ENCODE results near the gene CEBPZ.
"Not testable (repeated sequence)": the region's sequence is repeated elsewhere in the genome, so short reads cannot be mapped to it uniquely, and the experiment has no call there.

The CEBPZ gene, protein sequence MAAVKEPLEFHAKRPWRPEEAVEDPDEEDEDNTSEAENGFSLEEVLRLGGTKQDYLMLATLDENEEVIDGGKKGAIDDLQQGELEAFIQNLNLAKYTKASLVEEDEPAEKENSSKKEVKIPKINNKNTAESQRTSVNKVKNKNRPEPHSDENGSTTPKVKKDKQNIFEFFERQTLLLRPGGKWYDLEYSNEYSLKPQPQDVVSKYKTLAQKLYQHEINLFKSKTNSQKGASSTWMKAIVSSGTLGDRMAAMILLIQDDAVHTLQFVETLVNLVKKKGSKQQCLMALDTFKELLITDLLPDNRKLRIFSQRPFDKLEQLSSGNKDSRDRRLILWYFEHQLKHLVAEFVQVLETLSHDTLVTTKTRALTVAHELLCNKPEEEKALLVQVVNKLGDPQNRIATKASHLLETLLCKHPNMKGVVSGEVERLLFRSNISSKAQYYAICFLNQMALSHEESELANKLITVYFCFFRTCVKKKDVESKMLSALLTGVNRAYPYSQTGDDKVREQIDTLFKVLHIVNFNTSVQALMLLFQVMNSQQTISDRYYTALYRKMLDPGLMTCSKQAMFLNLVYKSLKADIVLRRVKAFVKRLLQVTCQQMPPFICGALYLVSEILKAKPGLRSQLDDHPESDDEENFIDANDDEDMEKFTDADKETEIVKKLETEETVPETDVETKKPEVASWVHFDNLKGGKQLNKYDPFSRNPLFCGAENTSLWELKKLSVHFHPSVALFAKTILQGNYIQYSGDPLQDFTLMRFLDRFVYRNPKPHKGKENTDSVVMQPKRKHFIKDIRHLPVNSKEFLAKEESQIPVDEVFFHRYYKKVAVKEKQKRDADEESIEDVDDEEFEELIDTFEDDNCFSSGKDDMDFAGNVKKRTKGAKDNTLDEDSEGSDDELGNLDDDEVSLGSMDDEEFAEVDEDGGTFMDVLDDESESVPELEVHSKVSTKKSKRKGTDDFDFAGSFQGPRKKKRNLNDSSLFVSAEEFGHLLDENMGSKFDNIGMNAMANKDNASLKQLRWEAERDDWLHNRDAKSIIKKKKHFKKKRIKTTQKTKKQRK

DNA sequence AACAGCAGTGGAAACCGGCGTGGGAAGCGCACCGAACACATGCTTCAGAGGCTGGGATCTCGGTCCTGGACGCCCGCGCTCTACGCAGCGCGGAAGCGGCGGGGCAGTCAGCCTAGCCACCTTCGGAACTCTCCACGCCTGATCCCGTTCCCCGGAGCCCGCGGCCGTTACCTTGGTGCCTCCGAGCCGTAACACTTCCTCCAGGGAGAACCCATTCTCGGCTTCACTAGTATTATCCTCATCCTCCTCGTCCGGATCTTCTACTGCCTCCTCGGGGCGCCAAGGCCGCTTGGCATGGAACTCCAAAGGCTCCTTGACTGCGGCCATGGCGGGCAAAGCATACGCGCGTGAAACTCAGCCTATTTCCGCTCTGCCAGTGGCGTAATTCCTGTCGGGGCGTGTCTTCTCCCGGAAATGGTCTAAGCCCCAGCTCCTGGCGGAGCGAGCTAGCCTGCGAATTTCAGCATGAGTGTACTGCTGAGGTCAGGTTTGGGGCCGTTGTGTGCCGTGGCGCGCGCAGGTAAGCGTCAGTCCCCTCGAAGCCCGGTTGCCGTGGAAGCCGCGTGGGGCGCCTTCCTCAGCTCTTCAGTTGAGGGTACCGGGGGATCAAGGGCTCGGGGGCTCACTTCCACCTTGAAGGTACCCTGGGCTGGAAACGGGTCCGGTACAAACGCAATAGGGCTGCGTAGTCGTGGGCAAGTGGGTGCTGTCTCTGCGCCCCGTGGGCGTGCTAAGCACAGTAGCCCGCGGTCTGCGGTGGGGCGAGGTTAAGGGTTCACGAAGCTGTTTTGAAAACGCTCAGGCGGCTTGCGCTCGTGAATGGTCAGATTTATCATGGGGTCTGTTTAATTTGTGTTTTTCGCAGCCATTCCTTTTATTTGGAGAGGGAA lies at the start of gene CEBPZ, which contains the start of gene NDUFAF7:
TSS of gene CEBPZ (minus strand) at position 356 of the 890 bp plus-strand sequence. CDS start at position 327, 29 bp downstream.
TSS of gene NDUFAF7 (plus strand) at position 418 of the 890 bp plus-strand sequence. CDS start at position 466, 48 bp downstream.
- DNase-seq (ENCODE audit: low read depth in 3 of 3): peak; percentile 76 to 91 (median 87)

DNA sequence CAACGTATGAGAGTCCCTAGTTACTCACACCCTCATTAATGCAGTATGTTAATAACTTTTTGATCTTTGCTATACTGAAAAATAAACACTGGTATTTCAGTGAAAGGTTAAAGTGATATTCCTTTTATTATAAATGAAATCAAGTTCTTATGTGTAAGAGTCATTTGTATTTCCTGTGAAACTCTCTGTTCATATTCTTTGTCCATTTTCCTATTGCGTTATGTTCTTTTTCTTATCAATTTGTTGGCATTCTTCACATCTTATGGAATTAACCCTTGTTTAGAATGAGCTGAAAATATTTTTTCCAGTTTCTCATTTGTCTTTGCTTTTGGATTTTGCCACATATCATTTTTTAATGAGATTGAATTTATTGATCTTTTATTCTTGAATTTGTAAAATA lies 44.9 kb upstream of the CEBPZ start:
- no peak for DNase-seq (ENCODE audit: low read depth in 3 of 3)

DNA sequence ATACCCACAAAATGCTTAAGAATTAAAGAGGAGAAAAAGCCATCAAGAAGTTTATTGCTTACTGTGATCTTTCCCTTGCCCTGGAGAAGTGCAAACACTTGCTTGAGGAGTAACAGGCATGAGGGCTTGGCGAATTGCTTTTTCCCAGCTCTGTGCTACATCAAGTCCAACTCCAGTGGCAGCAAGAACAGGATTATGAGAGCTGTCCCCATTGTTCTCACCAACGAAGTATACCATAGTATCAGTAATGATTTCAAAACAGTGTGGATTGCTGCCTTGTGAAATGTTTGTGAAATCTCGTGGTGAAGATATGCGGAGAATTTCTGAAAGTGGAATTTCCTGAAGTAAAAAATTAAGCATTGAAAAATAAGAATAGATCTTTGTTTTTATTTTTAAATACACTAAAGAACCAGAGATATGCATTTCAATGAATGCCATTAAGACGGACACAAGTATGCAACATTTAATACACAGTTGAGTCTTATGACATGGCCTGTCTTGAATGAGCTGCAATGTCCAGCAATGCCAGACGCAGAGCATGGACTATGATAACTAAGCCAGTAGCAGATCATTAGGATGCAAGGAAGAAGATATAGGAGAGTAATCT lies 43.1 kb upstream of the CEBPZ start:
- no peak for DNase-seq (ENCODE audit: low read depth in 3 of 3)

DNA sequence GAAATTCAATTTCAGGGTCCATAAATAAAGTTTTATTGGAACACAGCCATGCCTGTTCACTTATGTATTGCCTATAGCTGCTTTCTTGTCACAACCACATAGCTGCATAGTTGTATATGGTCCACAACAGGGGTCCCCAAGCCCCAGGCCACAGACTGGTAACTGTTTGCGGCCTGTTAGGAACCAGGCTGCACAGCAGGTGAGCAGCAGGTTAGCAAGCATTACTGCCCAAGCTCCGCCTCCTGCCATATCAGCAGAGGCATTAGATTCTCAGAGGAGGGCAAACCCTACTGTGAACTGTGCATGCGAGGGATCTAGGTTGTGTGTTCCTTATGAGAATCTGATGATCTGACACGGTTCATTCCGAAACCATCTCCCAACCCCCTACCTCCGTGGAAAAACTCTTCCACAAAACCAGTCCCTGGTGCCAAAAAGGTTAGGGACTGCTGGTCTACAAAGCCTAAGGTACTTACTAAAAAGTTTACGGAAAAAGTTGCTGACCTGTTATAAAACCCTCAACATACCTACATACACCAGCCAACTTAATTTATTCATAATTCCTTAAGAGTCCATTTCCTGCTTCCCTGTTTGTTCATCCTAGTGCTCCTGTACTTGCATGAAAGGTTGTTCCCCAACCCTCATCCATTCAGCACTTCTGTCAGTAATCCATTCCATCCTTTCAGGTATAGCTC lies 40.1 kb upstream of the CEBPZ start:
- no peak for DNase-seq (ENCODE audit: low read depth in 3 of 3)

DNA sequence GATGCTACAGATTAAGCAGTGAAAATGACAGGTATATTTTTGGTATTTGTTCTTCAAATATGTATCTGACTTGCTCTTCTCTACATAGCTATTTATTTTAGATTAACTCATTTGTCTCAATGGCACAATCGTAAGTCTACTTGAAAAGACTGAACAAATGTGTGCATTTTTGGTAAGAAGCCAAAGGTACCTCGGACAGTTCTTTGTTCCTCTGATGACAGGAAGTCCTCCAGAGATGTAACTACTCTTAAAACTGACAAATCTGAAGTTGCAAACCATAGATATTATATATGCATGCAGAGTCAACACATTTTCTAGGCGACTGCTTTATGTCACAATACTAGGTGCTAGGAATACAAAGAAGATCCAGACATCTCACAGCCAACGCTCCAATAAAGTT lies 36.7 kb upstream of the CEBPZ start:
- no peak for DNase-seq (ENCODE audit: low read depth in 3 of 3)

DNA sequence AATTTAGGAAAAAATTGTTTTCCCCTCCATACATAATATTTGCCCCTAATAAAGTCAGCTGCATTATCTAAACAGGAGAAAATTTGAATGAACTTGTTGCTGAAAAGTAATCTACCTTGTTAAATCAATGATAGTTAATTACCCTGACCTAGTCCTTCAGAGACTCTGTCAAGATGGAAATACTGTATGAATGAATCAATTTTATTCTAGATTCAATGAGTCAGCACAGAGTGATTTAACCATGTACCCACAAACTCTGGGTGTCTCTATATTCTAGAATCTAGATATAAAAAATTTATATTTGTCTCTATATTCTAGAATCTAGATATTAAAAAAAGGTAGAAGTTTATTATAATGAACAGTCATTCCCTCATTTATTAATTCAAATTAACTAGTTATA lies 36.3 kb upstream of the CEBPZ start:
- DNase-seq (ENCODE audit: low read depth in 3 of 3): no peak

DNA sequence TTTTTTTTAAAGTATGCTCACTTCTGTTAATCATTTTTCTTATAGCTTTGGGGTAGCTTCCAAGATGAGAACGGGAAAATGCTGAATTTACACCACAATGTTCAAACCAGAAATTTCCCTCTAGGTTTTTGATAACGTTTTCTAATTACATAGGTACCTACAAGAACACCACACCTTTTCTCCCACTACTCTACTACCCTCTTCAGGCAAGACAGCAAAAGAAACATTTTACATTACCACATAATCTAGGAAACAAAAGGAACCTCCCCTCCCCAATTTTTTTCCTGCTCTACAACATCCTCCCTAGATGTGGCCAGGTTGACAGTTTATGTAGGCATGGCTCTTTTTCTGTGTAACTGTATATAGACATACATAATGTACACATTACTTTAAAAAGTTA lies 32.4 kb upstream of the CEBPZ start:
- no peak for DNase-seq (ENCODE audit: low read depth in 3 of 3)

DNA sequence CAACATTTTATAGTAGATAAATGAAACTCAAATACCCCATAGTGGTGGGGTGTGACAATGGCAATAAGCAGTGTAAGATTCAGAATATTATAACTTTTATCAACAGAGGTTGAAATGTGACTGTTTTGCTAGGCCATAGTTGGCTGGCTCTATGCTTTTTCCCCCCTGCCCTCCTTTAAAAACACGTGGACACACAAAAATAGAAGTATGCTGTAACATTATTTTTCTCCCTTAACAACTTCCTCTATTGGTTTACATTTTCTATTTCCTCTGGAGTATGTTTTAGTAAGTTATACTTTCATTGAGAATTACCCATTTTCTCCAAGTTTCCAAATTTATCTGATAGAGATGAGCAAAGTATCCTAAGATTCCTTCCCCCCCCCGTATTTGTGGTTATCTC lies 31.1 kb upstream of the CEBPZ start:
- no peak for DNase-seq (ENCODE audit: low read depth in 3 of 3)

DNA sequence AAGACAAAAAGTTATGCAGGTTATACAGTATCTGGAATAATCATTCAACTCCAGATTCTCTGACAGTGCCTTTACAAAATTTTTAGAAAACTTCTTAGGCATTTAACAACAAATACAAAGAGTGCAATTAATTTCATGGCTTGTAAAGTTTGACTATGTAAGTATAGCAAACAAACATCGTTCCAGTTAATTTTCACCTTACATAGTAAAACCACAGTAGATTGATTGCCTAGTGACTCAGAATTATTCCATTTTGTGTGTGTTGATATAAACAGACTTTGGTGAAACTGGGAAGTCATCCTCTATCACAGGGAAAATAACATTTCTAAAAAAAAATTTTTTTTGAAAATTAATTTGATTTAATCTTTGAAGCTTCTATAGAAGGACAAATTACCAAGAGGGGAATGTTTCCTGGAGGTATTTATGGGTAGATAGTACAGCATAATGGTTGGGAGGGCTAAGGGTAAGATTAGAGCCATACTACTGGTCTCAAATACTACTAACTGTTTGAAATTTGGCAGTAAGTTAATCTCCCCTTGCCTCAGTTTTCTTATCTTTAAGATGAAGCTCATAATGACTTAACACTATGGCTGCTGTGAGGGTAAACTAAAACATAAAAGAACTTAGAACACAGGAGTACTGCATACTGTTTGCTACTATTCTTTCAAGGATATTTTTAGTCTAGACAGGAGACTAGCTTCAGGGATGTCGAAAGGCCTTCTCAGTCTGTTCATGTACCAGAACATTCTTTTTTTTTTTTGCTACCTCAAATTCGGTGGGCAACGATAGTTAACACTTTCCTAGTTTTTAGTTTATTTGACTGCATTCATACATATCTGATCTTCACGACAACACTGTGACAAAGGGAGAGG lies 19.7 kb upstream of the CEBPZ start:
- no peak for DNase-seq (ENCODE audit: low read depth in 3 of 3)

DNA sequence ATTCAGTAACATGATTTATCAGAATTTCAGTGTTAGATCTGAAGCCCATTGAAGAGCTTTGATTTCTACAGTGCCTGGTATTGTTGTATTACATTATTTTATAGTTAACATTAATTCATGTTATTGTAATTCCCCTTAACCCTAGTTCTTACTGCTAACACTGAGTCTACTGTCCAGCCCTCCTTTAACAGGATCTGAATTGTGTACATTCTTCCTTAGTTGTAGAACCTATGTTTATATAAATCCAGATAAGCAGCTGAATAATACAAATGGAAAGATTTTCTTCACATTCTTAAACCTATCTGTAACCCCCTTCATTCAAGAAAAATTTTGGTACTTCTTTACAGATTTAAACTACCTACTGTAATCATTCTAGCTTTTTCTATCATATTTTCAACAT lies 14.8 kb upstream of the CEBPZ start:
- no peak for DNase-seq (ENCODE audit: low read depth in 3 of 3)

DNA sequence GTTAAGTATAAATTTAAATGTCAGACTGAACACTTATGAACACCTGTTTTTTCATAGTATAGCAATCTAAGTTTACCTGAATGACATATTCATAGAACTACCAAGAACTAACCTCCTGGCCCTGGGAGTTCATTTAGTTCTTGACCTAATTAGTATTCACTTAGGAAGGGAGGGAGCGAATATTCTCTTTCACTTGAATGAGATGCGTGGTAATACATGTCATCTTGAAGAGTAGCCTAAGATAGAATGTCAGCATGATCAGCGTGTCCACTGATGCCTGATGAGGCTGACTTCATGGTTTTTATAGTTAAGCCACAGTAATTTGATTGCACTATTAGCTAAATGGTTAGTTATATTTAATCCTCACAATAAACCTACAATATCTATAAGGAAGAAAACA lies 13.4 kb upstream of the CEBPZ start:
- DNase-seq (ENCODE audit: low read depth in 3 of 3): no peak

DNA sequence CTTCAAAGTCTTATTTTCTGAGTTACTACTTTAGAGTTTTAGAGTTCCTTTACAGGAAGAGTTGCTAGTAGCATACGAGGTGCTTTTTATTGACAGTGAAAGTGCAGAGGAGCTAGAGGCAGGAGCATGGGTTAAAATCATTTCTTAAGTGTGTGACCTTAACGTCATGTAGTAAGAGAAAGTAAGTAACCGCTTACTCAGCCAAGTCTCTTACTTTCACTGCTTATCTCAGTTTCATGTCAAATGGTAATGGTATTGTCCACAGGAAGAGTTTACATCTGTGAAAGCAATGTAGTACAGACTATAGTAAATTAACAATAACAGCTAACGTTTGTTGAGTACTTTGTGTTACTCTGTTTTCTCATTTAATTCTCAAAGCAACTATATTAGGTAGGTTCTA lies 12.6 kb upstream of the CEBPZ start:
- DNase-seq (ENCODE audit: low read depth in 3 of 3): no peak

DNA sequence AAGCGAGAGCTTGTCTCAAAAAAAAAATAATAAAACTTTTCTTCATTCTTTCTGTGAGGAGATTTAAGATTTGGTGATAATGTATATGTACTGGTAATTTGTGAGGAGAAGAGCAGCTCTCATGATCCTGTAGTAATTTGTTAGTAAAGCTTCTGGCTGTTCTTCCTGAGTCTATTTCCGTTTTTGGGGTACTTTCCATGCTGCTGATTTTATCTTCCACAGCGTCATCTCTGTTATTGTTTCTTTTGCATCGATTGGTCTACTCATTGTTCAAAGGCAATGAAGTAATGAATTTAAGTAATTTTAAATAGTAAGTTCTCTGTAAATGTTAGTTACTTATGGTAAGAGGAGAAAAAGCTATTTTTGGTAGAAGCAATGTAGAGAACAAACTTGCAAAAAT lies 12.0 kb upstream of the CEBPZ start:
- no peak for DNase-seq (ENCODE audit: low read depth in 3 of 3)

DNA sequence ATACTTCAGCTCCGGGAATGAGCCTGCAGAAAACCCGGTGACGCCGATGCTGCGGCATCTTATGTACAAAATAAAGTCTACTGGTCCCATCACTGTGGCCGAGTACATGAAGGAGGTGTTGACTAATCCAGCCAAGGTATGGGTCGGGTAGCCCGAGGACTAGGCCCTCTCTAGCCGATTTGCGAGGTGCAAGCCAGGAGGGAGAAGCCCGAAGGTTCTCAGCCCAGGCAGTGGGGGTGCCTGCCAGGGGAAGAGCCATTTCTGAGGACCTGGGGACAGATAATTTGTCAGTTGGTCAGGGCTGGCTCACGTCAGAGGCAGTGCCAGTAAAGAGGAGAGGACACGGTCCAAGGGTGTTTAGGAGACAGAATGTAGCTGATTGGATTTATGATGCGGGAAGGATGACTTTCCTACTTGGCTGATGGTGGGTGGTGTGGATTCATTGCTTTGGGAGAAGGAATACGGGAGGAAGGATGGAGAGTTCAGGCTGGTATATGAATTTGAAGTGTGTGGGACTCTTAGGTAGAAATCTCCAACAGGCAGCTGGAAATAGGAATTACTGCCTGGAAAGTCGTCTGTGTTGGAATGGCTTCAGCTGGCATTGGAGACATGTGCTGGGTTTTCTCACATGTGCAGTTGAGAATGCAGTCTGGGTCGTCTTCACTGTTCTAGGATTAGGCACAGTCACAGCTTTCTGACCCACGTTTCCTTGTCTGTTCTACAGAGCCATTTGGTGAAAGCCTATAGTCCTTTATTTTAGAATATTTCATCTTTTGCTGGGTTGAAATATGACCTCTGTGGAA lies 936 bp upstream of the CEBPZ start:
- no peak for DNase-seq (ENCODE audit: low read depth in 3 of 3)

DNA sequence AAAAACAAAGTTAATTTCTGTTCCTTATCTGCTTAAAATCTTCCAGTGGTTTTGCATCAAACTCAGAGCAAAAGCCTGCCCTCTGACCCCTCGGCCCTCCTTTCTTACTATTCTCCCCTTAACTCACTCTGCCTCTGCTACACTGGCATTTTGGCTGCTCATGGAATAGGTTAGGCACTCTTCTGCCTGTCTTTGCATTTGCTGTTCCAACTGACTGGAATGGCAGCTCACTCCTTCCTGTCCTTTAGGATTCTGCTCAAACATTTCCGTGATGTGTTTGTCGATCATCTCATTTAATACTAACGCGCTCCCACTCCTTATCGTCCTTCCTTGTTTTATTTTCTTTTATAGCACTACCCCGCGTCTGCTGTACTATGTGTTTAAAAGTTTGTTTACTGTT lies 815 bp downstream of the CEBPZ start:
- no peak for DNase-seq (ENCODE audit: low read depth in 3 of 3)

DNA sequence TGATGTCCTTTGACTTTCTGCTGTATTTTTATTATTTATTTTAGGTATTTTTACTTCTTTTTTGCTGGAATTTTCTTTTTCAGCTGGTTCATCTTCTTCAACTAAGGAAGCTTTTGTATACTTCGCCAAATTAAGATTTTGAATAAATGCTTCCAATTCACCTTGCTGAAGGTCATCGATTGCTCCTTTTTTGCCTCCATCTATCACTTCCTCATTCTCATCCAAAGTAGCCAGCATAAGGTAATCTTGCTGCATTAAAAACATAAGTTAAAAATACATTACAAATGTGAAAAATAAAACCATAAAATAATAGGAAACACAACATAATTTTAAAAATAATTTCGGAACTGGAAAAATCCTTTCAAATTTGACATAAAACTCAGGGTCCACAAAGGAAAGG lies 2.6 kb downstream of the CEBPZ start:
- no peak for DNase-seq (ENCODE audit: low read depth in 3 of 3)

DNA sequence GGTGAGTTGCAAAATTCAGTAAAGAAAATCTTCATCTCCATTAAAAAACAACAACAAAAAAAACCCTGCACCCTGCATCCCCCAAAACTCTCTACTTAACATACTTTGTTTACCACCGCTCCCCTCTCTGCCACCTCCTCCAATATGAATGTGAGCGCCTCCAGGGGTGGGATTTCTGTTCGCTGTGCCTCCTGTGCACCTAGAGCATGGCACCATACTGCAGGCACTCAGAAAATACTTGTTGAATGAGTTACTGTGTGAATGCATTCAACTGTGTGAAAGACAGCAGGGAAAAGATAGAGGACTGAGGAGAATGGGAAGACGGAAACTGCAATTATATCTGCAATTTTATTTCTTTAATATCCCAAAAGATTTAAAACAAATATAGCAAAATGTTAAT lies 4.5 kb downstream of the CEBPZ start:
- DNase-seq (ENCODE audit: low read depth in 3 of 3): no peak

DNA sequence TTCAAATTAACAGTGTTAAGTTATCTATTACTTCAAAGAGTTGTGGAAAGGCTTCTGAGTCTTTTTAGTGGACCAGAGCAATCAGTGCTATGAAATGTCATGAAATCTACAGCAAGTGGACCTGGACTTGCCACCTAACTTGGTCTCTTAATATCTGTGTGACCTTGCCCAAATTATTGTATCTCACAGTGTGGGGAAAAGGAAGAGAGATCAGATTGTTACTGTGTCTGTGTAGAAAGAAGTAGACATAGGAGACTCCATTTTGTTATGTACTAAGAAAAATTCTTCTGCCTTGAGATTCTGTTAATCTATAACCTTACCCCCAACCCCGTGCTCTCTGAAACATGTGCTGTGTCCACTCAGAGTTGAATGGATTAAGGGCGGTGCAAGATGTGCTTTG lies 6.3 kb downstream of the CEBPZ start:
- not testable (repeated sequence) for DNase-seq (ENCODE audit: low read depth in 3 of 3)

DNA sequence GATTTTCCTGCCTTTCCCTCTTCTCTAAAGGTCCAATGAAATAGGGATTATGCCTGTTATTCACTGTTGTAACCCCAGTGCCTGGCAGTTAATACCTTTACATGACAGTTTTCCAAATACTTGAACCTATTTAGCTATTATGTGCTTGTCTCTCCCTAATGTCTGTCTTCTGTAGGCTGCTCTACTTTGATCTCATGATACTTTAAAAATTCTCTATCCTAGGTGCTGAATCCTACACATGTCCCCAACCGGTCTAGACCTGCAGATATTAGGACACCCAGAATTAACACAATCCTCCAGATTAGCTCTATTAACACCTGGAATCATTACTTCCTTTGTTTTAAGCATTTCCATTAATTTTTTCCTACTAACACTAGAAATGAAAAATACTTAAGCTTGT lies 7.3 kb downstream of the CEBPZ start:
- no peak for DNase-seq (ENCODE audit: low read depth in 3 of 3)

Measured in stimulated activated CD4-positive, alpha-beta T cell treated with anti-CD3 and anti-CD28 coated beads, TNF-alpha, amount 100 ng/mL, for 24 hours (primary cell).